Immature natural killer cell (primary cell): ENCODE results near the gene PPP1R2. TPM values are rescaled to one million over a fixed set of nuclear protein-coding genes. Genes with fewer than 3 reads are reported as not detected.

Experiments used
- DNase-seq, 3 donors: peaks; one replicate each; pipeline ENCODE4 v3.0.0; 2022; ENCODE audit warnings: mixed read lengths in 1 of 3
- H3K27ac Mint-ChIP-seq, 6 donors: one replicate each; pipeline ENCODE4 v1.8.0; 2020; ENCODE audit warnings: mixed read lengths in 6 of 6, mild to moderate bottlenecking in 5 of 6, inconsistent platforms in 4 of 6, moderate library complexity in 3 of 6
- H3K27me3 Mint-ChIP-seq, 3 donors: one replicate each; pipeline ENCODE4 v1.8.0; 2020 to 2021; ENCODE audit warnings: low read depth in 3 of 3, mild to moderate bottlenecking in 3 of 3, mixed read lengths in 3 of 3, moderate library complexity in 3 of 3, inconsistent platforms in 1 of 3
- H3K36me3 Mint-ChIP-seq, 3 donors: one replicate each; pipeline ENCODE4 v1.8.0; 2020; ENCODE audit warnings: mixed read lengths in 3 of 3, inconsistent platforms in 2 of 3, mild to moderate bottlenecking in 2 of 3
- H3K4me1 Mint-ChIP-seq, 2 donors: one replicate each; pipeline ENCODE4 v1.8.0; 2020; ENCODE audit warnings: inconsistent platforms in 2 of 2, mild to moderate bottlenecking in 2 of 2, mixed read lengths in 2 of 2, moderate library complexity in 1 of 2
- H3K4me3 Mint-ChIP-seq, 5 donors: one replicate each; pipeline ENCODE4 v1.8.0; 2020; ENCODE audit warnings: mild to moderate bottlenecking in 5 of 5, mixed read lengths in 5 of 5, inconsistent platforms in 3 of 5, moderate library complexity in 3 of 5
- H3K9me3 Mint-ChIP-seq, 6 donors: one replicate each; pipeline ENCODE4 v1.8.0; 2020; ENCODE audit warnings: mild to moderate bottlenecking in 6 of 6, mixed read lengths in 6 of 6, inconsistent platforms in 4 of 6, moderate library complexity in 3 of 6
- polyA plus RNA-seq, 3 donors: library from polyadenylated mRNA; unstranded; fragments of 300-500 nt; fragmentation: Illumina TruSeq; gene quantifications; one replicate each; pipeline ENCODE4 v1.2.3, GENCODE V29; 2021

PPP1R2 gene
- polyA plus RNA-seq, 3 donors from 2014 or later: 118 to 123 (median 120) TPM

GRCh38 chr3:195555110-195555509 lies 12.0 kb upstream of the PPP1R2 start:
- H3K27me3 Mint-ChIP-seq: peaks cover under 1 to 11% (median 4%) of the 10 kb centered on the region in 3 donors
- H3K27ac Mint-ChIP-seq: peak overlapping the region in 2 of 6 donors; percentile 35 to 39
- no peaks in the 10 kb centered on the region for H3K9me3 Mint-ChIP-seq
- DNase-seq: no peak
- H3K36me3 Mint-ChIP-seq: no peaks in the 10 kb centered on the region
- peaks cover 25 to 31% of the 10 kb centered on the region in 2 donors for H3K4me1 Mint-ChIP-seq
- no peak overlapping the region for H3K4me3 Mint-ChIP-seq

- no peaks in the 10 kb centered on the region for H3K36me3 Mint-ChIP-seq
Observed at GRCh38 chr3:195554458-195554857, 11.3 kb upstream of the PPP1R2 start.

GRCh38 chr3:195553268-195553667 lies 10.1 kb upstream of the PPP1R2 start:
- peaks cover 4 to 9% (median 4%) of the 10 kb centered on the region in 3 donors for H3K27me3 Mint-ChIP-seq
- H3K27ac Mint-ChIP-seq: peak overlapping the region in 5 of 6 donors; percentile 5 to 80 (median 37)
- DNase-seq: no peak
- H3K36me3 Mint-ChIP-seq: no peaks in the 10 kb centered on the region
- H3K9me3 Mint-ChIP-seq: no peaks in the 10 kb centered on the region
- peak overlapping the region in 1 of 5 donors; percentile 42 for H3K4me3 Mint-ChIP-seq
- peaks cover 40 to 47% of the 10 kb centered on the region in 2 donors for H3K4me1 Mint-ChIP-seq

More at GRCh38 chr3:195554458-195554857, 11.3 kb upstream of the PPP1R2 start:
- Mint-ChIP-seq H3K27me3 (peaks cover 4 to 9% (median 4%) of the 10 kb centered on the region in 3 donors), H3K9me3 (no peaks in the 10 kb centered on the region), H3K27ac (no peak overlapping the region), H3K4me3 (no peak overlapping the region), H3K4me1 (peaks cover 31 to 37% of the 10 kb centered on the region in 2 donors)
- no peak for DNase-seq

- Mint-ChIP-seq H3K4me3 (peak overlapping the region; percentile 59 to 99 (median 67)), H3K4me1 (peaks cover 54 to 65% of the 10 kb centered on the region in 2 donors), H3K36me3 (no peaks in the 10 kb centered on the region), H3K27ac (peak overlapping the region; percentile 96 to 100 (median 100)), H3K27me3 (peaks cover 4 to 8% (median 4%) of the 10 kb centered on the region in 3 donors), H3K9me3 (no peaks in the 10 kb centered on the region)
- DNase-seq: no peak
Observed at GRCh38 chr3:195551381-195551978, 8.4 kb upstream of the PPP1R2 start.

- peak; percentile 64 to 72 (median 68) for DNase-seq
- no peaks in the 10 kb centered on the region for H3K9me3 Mint-ChIP-seq
- H3K36me3 Mint-ChIP-seq: no peaks in the 10 kb centered on the region
- H3K27ac Mint-ChIP-seq: peak overlapping the region; percentile 96 to 100 (median 100)
- peaks cover 4 to 6% (median 4%) of the 10 kb centered on the region in 3 donors for H3K27me3 Mint-ChIP-seq
- H3K4me1 Mint-ChIP-seq: peaks cover 62 to 72% of the 10 kb centered on the region in 2 donors
- H3K4me3 Mint-ChIP-seq: peak overlapping the region; percentile 84 to 99 (median 89)
Observed at GRCh38 chr3:195550723-195551122, 7.6 kb upstream of the PPP1R2 start.

- Mint-ChIP-seq H3K4me1 (peaks cover 69 to 79% of the 10 kb centered on the region in 2 donors), H3K27ac (peak overlapping the region; percentile 96 to 100 (median 100)), H3K4me3 (peak overlapping the region; percentile 84 to 99 (median 89)), H3K27me3 (peaks cover 4 to 6% (median 4%) of the 10 kb centered on the region in 3 donors), H3K36me3 (no peaks in the 10 kb centered on the region), H3K9me3 (no peaks in the 10 kb centered on the region)
- DNase-seq: peak; percentile 79 to 82 (median 82)
Observed at GRCh38 chr3:195549931-195550519, 6.9 kb upstream of the PPP1R2 start.

- no peak for DNase-seq
- Mint-ChIP-seq H3K4me1 (peaks cover 79 to 89% of the 10 kb centered on the region in 2 donors), H3K27me3 (peaks cover 4 to 6% (median 4%) of the 10 kb centered on the region in 3 donors), H3K36me3 (no peaks in the 10 kb centered on the region), H3K27ac (peak overlapping the region; percentile 61 to 91 (median 78)), H3K4me3 (peak overlapping the region; percentile 50 to 75 (median 61)), H3K9me3 (no peaks in the 10 kb centered on the region)
Observed at GRCh38 chr3:195548987-195549386, 5.9 kb upstream of the PPP1R2 start.

- peaks cover 84 to 94% of the 10 kb centered on the region in 2 donors for H3K4me1 Mint-ChIP-seq
- peak overlapping the region in 3 of 5 donors; percentile 50 to 75 (median 61) for H3K4me3 Mint-ChIP-seq
- H3K9me3 Mint-ChIP-seq: no peaks in the 10 kb centered on the region
- peak overlapping the region; percentile 61 to 91 (median 78) for H3K27ac Mint-ChIP-seq
- H3K36me3 Mint-ChIP-seq: no peaks in the 10 kb centered on the region
- H3K27me3 Mint-ChIP-seq: peaks cover 4 to 8% (median 4%) of the 10 kb centered on the region in 3 donors
- no peak for DNase-seq
Observed at GRCh38 chr3:195548501-195548900, 5.4 kb upstream of the PPP1R2 start.

GRCh38 chr3:195548006-195548405 lies 4.9 kb upstream of the PPP1R2 start:
- no peaks in the 10 kb centered on the region for H3K9me3 Mint-ChIP-seq
- peaks cover 85 to 92% of the 10 kb centered on the region in 2 donors for H3K4me1 Mint-ChIP-seq
- H3K27me3 Mint-ChIP-seq: peaks cover 4 to 10% (median 6%) of the 10 kb centered on the region in 3 donors
- no peaks in the 10 kb centered on the region for H3K36me3 Mint-ChIP-seq
- peak overlapping the region; percentile 39 to 91 (median 72) for H3K27ac Mint-ChIP-seq
- peak overlapping the region in 3 of 5 donors; percentile 0 to 29 (median 18) for H3K4me3 Mint-ChIP-seq
- DNase-seq: no peak

GRCh38 chr3:195546130-195546560 lies 3.0 kb upstream of the PPP1R2 start:
- H3K9me3 Mint-ChIP-seq: no peaks in the 10 kb centered on the region
- DNase-seq: no peak
- peak overlapping the region; percentile 80 to 98 (median 94) for H3K27ac Mint-ChIP-seq
- peak overlapping the region; percentile 79 to 93 (median 84) for H3K4me3 Mint-ChIP-seq
- no peaks in the 10 kb centered on the region for H3K36me3 Mint-ChIP-seq
- peaks cover 82 to 90% of the 10 kb centered on the region in 2 donors for H3K4me1 Mint-ChIP-seq
- H3K27me3 Mint-ChIP-seq: peaks cover 4 to 10% (median 7%) of the 10 kb centered on the region in 3 donors

- H3K9me3 Mint-ChIP-seq: no peaks in the 10 kb centered on the region
- H3K27ac Mint-ChIP-seq: peak overlapping the region; percentile 59 to 95 (median 89)
- DNase-seq: no peak
Observed at GRCh38 chr3:195544634-195545033, 1.5 kb upstream of the PPP1R2 start.

GRCh38 chr3:195544230-195544536 lies 1.1 kb upstream of the PPP1R2 start:
- peaks cover 0 to 5% (median 4%) of the 10 kb centered on the region in 3 donors for H3K27me3 Mint-ChIP-seq

More at GRCh38 chr3:195544634-195545033, 1.5 kb upstream of the PPP1R2 start:
- Mint-ChIP-seq H3K4me3 (peak overlapping the region; percentile 89 to 93 (median 92)), H3K36me3 (no peaks in the 10 kb centered on the region), H3K4me1 (peaks cover 82 to 90% of the 10 kb centered on the region in 2 donors), H3K27me3 (peaks cover 0 to 5% (median 4%) of the 10 kb centered on the region in 3 donors)

GRCh38 chr3:195543500-195544229 lies 540 bp upstream of the PPP1R2 start:
- no peak for DNase-seq

More at GRCh38 chr3:195544230-195544536, 1.1 kb upstream of the PPP1R2 start:
- no peaks in the 10 kb centered on the region for H3K9me3 Mint-ChIP-seq
- peak overlapping the region; percentile 87 to 95 (median 92) for H3K27ac Mint-ChIP-seq
- peaks cover 84 to 93% of the 10 kb centered on the region in 2 donors for H3K4me1 Mint-ChIP-seq
- no peak for DNase-seq
- no peaks in the 10 kb centered on the region for H3K36me3 Mint-ChIP-seq
- H3K4me3 Mint-ChIP-seq: peak overlapping the region; percentile 89 to 93 (median 92)

More at GRCh38 chr3:195543500-195544229, 540 bp upstream of the PPP1R2 start:
- peaks cover 85 to 93% of the 10 kb centered on the region in 2 donors for H3K4me1 Mint-ChIP-seq
- peaks cover 0 to 5% (median 4%) of the 10 kb centered on the region in 3 donors for H3K27me3 Mint-ChIP-seq
- H3K36me3 Mint-ChIP-seq: no peaks in the 10 kb centered on the region
- peak overlapping the region; percentile 87 to 95 (median 92) for H3K27ac Mint-ChIP-seq
- H3K9me3 Mint-ChIP-seq: no peaks in the 10 kb centered on the region
- H3K4me3 Mint-ChIP-seq: peak overlapping the region; percentile 89 to 93 (median 92)
